PC-3 (cell line): ENCODE measurements around the gene NEK11.

ENCODE experiments used
- EZH2 ChIP-seq: fragments of 300-600 bp; sonication (generic); IDR thresholded peaks from one replicate; pipeline ENCODE4 v1.6.1; 2017; ENCODE audit warnings: antibody characterized with exemption, mild to moderate bottlenecking, low read length; ENCODE audit not compliant: unreplicated experiment
- EZH2phosphoT487 ChIP-seq: fragments of 300-600 bp; sonication (generic); IDR thresholded peaks from 2 replicates; pipeline ENCODE4 v1.6.1; 2018; ENCODE audit warnings: mild to moderate bottlenecking, antibody characterized with exemption, low read length, borderline replicate concordance
- TF ChIP-seq, protein P1 (sequence below): fragments of 300-600 bp; sonication (generic); conservative IDR thresholded peaks from 2 replicates; pipeline ENCODE4 v1.5.1; 2017; ENCODE audit warnings: antibody characterized with exemption, low read depth, mild to moderate bottlenecking, low read length

DNA sequence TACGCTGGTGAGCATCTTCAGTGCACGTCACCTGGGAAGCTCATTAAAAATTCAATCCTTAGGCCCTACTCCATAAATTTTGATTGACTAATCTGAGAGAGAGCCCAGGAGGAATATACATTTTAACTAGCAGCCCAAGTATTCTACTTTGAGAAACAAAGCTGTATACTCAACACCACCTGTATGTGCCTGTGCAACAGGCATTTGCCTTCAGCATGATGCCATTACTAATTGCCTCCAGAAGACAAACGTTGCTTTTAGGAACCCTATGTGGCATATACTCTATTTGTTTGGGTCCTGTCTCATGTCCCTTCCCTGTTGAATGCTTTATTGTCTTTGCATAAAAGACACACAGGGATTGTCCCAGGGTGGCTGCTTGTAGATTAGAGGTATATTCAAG, 7.7 kb upstream of the NEK11 start:
- TF ChIP-seq EZH2phosphoT487 (no peak), EZH2 (no peak)
- TF ChIP-seq, protein P1, sequence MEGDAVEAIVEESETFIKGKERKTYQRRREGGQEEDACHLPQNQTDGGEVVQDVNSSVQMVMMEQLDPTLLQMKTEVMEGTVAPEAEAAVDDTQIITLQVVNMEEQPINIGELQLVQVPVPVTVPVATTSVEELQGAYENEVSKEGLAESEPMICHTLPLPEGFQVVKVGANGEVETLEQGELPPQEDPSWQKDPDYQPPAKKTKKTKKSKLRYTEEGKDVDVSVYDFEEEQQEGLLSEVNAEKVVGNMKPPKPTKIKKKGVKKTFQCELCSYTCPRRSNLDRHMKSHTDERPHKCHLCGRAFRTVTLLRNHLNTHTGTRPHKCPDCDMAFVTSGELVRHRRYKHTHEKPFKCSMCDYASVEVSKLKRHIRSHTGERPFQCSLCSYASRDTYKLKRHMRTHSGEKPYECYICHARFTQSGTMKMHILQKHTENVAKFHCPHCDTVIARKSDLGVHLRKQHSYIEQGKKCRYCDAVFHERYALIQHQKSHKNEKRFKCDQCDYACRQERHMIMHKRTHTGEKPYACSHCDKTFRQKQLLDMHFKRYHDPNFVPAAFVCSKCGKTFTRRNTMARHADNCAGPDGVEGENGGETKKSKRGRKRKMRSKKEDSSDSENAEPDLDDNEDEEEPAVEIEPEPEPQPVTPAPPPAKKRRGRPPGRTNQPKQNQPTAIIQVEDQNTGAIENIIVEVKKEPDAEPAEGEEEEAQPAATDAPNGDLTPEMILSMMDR = no peak
